Thyroid gland (tissue), 4 donors: ENCODE data around the gene KCNJ15.

ENCODE experiments used
- CTCF ChIP-seq, 6 experiments: fragments of 200-600 bp in 3 of 6; fragments of 450-650 bp in 3 of 6; sonication (generic) in 3 of 6; IDR thresholded peaks; one replicate each; pipeline ENCODE4 v1.5.1; 2016 to 2019; ENCODE audit warnings: antibody characterized with exemption in 6 of 6, mild to moderate bottlenecking in 2 of 6, inconsistent platforms in 1 of 6, moderate library complexity in 1 of 6
- POLR2A ChIP-seq, 2 donors: fragments of 450-650 bp; IDR thresholded peaks; one replicate each; pipeline ENCODE4 v1.6.1; 2017; ENCODE audit warnings: antibody characterized with exemption in 2 of 2, mild to moderate bottlenecking in 2 of 2, moderate library complexity in 1 of 2

DNA sequence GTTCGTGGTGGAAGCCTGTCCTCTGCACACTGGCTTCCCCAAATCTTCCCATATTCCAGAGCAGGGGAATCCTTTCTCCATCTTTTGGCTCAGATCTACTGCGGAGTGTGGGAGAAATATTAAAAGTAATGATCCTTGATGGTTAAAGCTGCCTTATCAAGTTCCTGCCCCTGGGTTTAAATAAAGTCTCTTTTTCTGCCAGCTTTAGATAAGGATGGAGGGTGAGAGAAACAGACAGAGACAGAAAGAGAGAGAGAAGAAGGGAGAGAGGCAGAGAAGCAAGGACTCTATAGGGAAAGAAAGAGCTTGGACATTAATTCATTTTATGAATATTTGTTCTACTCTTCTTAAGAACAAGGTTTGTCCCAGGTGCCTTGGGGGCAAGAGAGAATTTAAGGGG is 98.0 kb downstream of the KCNJ15 start:
- TF ChIP-seq CTCF (IDR thresholded peaks at IDR 0.05) (no peak), POLR2A (IDR thresholded peaks at IDR 0.05) (no peak)
